ENCODE data around the gene LRPAP1. TPM values are rescaled to one million over a fixed set of nuclear protein-coding genes. Genes with fewer than 3 reads are reported as not detected.

Gene LRPAP1
- total RNA-seq, 4 donors from 2014 or later, result 168 to 320 (median 259) TPM

- Histone ChIP-seq H3K4me1 (no peaks in the 10 kb centered on the region), H3K9me3 (no peaks in the 10 kb centered on the region), H3K27me3 (no peaks in the 10 kb centered on the region), H3K36me3 (no peaks in the 10 kb centered on the region), H3K4me3 (replicated peaks in 1 of 3) (no peak overlapping the region), H3K27ac (no peak overlapping the region)
- intact Hi-C loops (cut with DNase I), result no loop called here
- WGBS, 2 donors, result 74 to 77% methylated on average over 22 to 24 of the region's 25 CpGs
- DNase-seq, result no peak
- TF ChIP-seq POLR2A (IDR thresholded peaks at IDR 0.05), result no peak
- TF ChIP-seq CTCF (IDR thresholded peaks at IDR 0.05), result no peak
Observed at GRCh38 chr4:3470244-3471097, 61.8 kb downstream of the LRPAP1 start.

GRCh38 chr4:3469386-3470243 is 62.6 kb downstream of the LRPAP1 start:
- no peak overlapping the region for H3K4me3 ChIP-seq (replicated peaks in 1 of 3)
- TF ChIP-seq POLR2A (IDR thresholded peaks at IDR 0.05) (no peak), CTCF (IDR thresholded peaks at IDR 0.05) (no peak)
- H3K27ac ChIP-seq, result no peak overlapping the region
- no peaks in the 10 kb centered on the region for H3K4me1 ChIP-seq
- intact Hi-C loops (cut with DNase I), result no loop called here
- peak in 1 of 2 donors; percentile 0 for DNase-seq
- H3K9me3 ChIP-seq, result no peaks in the 10 kb centered on the region
- no peaks in the 10 kb centered on the region for H3K36me3 ChIP-seq
- 76 to 84% methylated on average over 25 of the region's 31 CpGs for WGBS, 2 donors
- no peaks in the 10 kb centered on the region for H3K27me3 ChIP-seq

- DNase-seq, result no peak
- TF ChIP-seq POLR2A (IDR thresholded peaks at IDR 0.05) (no peak), CTCF (IDR thresholded peaks at IDR 0.05) (no peak)
- Histone ChIP-seq H3K27me3 (no peaks in the 10 kb centered on the region), H3K27ac (no peak overlapping the region), H3K4me3 (replicated peaks in 1 of 3) (no peak overlapping the region), H3K9me3 (no peaks in the 10 kb centered on the region), H3K4me1 (peaks cover 0 to under 1% of the 10 kb centered on the region in 2 donors), H3K36me3 (no peaks in the 10 kb centered on the region)
- intact Hi-C loops (cut with DNase I), result no loop called here
- 87 to 96% methylated on average over 11 of the region's 11 CpGs for WGBS, 2 donors
Observed at GRCh38 chr4:3468804-3469203, 63.4 kb downstream of the LRPAP1 start.

GRCh38 chr4:3468154-3468553 is 64.1 kb downstream of the LRPAP1 start:
- Histone ChIP-seq H3K36me3 (no peaks in the 10 kb centered on the region), H3K4me3 (replicated peaks in 1 of 3) (no peak overlapping the region), H3K4me1 (peaks cover 4 to 5% of the 10 kb centered on the region in 2 donors), H3K27ac (no peak overlapping the region), H3K27me3 (no peaks in the 10 kb centered on the region), H3K9me3 (no peaks in the 10 kb centered on the region)
- 91 to 98% methylated on average over 10 of the region's 10 CpGs for WGBS, 2 donors
- TF ChIP-seq CTCF (IDR thresholded peaks at IDR 0.05) (no peak), POLR2A (IDR thresholded peaks at IDR 0.05) (no peak)
- intact Hi-C loops (cut with DNase I), result no loop called here
- peak in 1 of 2 donors; percentile 0 for DNase-seq
